ENCODE results near the gene NUMB.

The NUMB gene

GRCh38 chr14:73261075-73261474, 197.3 kb downstream of the NUMB start:
- DNase-seq (ENCODE audit: low read depth), result no peak

- no peak for DNase-seq (ENCODE audit: low read depth)
Observed at GRCh38 chr14:73260574-73260973, 197.8 kb downstream of the NUMB start.

GRCh38 chr14:73259837-73260236, 198.5 kb downstream of the NUMB start:
- DNase-seq (ENCODE audit: low read depth), result no peak

DNA sequence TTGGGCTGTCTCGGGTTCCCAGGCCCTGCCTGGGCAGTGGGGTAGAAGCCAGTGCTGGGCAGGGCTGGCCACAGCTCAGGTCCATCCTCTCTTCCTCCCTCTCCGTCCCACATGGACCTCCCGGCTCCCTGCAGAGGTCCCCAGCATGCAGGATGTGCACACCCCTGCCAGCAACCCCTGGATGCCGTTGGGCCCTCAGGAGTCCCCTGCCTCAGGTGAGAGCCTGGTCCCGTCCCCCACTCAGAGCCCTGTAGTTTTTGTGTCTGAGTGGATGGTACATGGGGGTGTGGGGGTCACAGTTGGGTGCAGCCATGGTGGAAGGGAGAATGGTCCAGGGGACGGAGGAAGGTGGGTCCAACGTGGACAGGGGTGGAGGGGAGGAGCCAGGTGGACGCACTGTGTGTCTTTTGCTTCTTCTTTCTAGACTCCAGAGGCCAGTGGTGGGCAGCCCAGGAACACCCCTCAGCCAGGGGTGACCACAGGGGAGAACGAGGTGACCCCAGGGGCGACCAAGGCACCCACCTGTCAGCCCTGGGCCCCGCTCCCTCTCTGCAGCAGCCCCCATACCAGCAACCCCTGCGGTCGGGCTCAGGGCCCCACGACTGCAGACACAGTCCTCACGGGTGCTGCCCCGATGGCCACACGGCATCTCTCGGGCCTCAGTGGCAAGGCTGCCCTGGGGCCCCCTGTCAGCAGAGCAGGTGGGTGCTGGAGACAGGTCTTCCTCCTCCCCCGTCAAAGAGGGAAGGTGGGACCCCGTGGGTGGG, 199.3 kb downstream of the NUMB start:
- DNase-seq (ENCODE audit: low read depth), result no peak

DNA sequence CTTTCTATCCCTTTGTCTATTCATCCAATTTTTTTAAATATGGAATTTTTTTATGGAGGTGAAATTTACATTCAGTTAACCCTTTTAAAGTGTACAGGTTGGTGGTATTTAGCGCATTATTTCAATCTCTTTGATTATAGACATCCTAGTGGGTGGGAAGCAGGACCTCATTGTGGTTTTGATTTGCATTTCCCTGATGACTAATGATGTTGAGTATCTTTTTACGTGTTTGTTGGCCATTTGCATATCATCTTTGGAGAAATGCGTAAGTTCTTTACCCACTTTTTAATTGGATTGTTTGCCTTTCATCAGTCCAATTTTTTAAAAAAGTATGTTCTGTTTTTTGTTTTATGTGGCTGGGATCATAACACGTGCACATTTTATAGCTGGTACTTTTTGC, 200.3 kb downstream of the NUMB start:
- no peak for DNase-seq (ENCODE audit: low read depth)

- no peak for DNase-seq (ENCODE audit: low read depth)
Observed at GRCh38 chr14:73255693-73256225, 202.6 kb downstream of the NUMB start.

DNA sequence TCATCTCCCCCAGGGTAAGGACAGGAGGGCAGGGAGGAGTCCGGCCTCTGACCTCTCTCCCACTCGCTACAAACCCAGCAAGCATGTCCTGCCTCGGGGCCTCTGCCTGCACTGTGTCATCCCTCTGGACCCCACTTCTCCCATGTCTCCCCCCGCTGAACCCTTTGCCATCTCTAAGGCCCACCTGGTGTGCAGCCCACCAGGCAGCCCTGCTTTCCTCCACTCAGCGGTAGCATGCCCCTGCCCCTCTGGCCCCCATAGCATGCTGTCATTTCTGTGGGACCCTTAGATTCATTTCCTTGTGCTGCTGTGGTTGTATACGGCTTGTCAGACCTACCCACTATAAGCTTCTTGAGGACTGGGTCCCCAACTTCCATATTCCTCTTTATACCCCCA, 203.3 kb downstream of the NUMB start:
- DNase-seq (ENCODE audit: low read depth), result no peak

DNA sequence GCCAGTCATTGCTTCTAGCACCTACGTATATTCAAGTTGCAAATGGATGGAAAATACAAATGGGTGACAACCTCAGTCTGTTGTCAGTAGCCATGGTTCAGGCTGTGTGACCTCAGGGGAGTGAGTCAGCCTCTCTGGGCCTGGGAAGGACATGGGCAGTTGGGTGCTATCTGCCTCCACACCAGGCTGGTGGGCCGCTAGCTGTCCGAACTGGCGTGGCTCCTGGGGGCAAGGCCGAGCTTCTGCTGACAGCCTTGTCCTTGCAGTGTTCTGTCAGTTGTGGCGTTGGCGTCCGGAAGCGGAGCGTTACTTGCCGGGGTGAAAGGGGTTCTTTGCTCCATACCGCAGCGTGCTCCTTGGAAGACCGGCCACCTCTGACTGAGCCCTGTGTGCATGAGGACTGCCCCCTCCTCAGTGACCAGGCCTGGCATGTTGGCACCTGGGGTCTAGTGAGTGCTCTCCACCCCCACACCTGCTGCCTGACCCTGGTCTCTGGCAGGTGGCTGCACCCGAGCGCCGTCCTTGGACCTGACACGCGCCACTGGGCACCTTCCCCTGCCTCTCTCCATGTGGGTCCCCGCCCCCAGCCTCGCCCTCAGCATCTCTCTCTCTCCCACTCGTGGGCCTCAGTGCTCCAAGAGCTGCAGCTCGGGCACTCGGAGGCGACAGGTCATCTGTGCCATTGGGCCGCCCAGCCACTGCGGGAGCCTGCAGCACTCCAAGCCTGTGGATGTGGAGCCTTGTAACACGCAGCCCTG, 203.9 kb downstream of the NUMB start:
- no peak for DNase-seq (ENCODE audit: low read depth)

DNA sequence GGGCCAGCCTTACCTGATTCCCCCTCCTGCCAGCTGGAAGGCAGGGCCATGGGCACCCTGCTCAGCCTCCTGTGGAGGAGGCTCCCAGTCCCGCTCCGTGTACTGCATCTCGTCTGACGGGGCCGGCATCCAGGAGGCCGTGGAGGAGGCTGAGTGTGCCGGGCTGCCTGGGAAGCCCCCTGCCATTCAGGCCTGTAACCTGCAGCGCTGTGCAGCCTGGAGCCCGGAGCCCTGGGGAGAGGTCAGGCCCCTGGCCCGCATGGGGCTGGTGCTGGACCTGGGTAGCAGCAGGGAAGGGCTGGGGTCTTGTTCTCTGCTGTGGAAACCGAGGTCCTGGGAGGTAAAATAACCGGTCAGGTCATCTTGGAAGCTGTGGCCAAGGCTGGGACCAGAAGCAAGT, 204.6 kb downstream of the NUMB start:
- no peak for DNase-seq (ENCODE audit: low read depth)

- DNase-seq (ENCODE audit: low read depth), result no peak
Observed at GRCh38 chr14:73253323-73253610, 205.1 kb downstream of the NUMB start.

- DNase-seq (ENCODE audit: low read depth), result no peak
Observed at GRCh38 chr14:73252491-73253322, 205.6 kb downstream of the NUMB start.

- DNase-seq (ENCODE audit: low read depth), result no peak
Observed at GRCh38 chr14:73251516-73252215, 206.7 kb downstream of the NUMB start.

GRCh38 chr14:73250781-73251500, 207.4 kb downstream of the NUMB start:
- DNase-seq (ENCODE audit: low read depth), result no peak

GRCh38 chr14:73250317-73250713, 208.0 kb downstream of the NUMB start:
- no peak for DNase-seq (ENCODE audit: low read depth)

DNA sequence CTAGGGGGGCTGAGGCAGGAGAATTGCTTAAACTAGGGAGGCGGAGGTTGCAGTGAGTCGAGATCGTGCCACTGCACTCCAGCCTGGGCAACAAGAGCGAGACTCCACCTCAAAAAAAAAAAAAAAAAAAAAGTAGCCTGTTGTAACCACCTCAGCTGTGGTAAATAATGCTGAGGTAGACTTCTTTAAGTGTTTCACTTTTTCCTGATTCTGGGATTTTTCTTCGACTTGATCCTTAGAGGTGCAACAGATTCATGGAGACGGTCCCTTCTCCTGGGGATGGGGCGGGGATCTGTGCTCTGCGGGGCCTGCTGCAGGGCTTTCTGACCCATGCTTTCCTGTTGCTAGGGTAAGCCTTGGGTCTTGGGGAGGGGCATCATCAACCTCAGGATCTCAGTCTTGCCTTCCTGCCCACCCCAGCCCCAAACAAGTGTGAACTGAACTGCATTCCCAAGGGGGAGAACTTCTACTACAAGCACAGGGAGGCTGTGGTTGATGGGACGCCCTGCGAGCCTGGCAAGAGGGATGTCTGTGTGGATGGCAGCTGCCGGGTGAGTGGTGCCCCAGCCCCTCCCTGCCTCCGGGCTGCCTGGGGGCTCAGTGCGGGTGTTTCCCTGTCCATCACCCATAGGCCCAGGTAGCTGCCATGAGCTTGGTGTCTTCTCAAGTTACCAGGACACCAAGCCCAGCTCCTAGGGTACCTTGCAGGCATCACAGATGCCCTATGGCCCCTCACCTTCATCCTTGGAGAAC, 208.6 kb downstream of the NUMB start:
- no peak for DNase-seq (ENCODE audit: low read depth)

GRCh38 chr14:73249108-73249507, 209.2 kb downstream of the NUMB start:
- DNase-seq (ENCODE audit: low read depth), result no peak

- DNase-seq (ENCODE audit: low read depth), result no peak
Observed at GRCh38 chr14:73248108-73248868, 210.1 kb downstream of the NUMB start.

DNA sequence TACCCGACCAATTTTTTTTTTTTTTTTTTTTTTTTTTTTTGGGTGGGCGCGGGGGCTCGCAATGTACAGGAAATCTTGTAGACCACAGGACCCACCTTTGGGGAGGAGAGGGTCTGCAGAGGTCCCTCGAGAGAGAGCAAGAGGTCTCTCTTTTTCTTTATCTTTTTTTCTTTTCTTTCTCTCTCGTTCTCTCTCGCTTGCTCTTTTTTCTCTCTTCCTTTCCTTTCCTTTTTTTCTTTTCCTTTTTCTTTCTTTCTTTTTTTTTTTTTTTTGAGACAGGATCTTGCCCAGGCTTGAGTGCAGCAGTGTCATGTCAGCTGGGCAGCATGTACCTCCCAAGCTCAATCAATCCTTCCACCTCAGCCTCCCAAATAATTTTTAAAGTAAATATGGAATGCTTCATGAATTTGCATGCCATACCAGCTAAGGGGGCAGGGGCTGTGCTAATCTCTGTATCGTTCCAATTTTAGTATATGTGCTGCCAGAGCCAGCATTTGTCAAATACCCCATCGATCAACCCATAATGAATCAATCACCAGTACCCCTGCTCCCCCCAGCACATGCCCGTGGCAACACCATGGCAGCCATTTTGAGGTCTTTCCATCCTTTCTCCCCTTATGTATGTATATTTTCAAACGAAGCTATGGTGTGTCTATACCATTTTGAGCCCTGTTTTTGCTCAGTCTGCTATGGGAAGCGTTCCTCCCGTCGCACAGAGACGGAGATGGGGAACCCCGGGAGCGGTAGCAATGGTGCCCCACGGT, 211.8 kb downstream of the NUMB start:
- DNase-seq (ENCODE audit: low read depth), result no peak

Data from stimulated activated CD8-positive, alpha-beta memory T cell treated with anti-CD3 and anti-CD28 coated beads, Interleukin-15, amount 100 ng/mL, for 24 hours (primary cell).